ENCODE measurements around the gene INF2.
"Not testable (repeated sequence)": the region's sequence is repeated elsewhere in the genome, so short reads cannot be mapped to it uniquely, and the experiment has no call there.

INF2 gene

DNA sequence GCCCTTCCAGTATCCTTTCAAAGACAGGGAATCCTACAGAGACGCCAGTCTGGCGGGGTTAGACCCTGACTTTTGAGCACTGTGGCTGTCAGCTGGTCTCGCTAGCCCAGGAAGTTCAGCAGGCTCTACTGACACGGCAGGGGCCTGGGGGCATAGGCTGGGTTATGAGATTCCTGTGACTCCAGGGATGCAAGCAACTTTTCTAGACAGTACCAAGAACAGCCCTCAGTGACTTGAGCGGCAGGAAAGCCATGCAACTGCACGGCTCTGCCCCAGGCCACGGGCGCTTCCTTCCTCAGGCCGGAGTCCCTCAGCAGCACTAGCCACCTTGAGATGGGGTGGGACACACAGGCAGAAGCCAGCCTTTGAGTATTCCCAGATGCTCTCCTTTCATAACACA is 58.5 kb downstream of the INF2 start:
- no peak for TF ChIP-seq CTCF (IDR thresholded peaks at IDR 0.05; ENCODE audit: low read depth, low read length)
- in situ Hi-C loops (cut with HindIII; ENCODE audit: low sequenced_read_pairs) = no loop called here
- H3K4me3 ChIP-seq (ENCODE audit: low read depth, low read length) = no peak overlapping the region
- no peak for DNase-seq (ENCODE audit: low read depth, low spot score)

GRCh38 chr14:104749111-104749649 is 59.8 kb downstream of the INF2 start:
- in situ Hi-C loops (cut with HindIII; ENCODE audit: low sequenced_read_pairs) = no loop called here
- no peak for TF ChIP-seq CTCF (IDR thresholded peaks at IDR 0.05; ENCODE audit: low read depth, low read length)
- H3K4me3 ChIP-seq (ENCODE audit: low read depth, low read length) = no peak overlapping the region
- peak; percentile 26 for DNase-seq (ENCODE audit: low read depth, low spot score)

GRCh38 chr14:104750056-104750752 is 60.8 kb downstream of the INF2 start:
- in situ Hi-C loops (cut with HindIII; ENCODE audit: low sequenced_read_pairs) = no loop called here
- no peak for TF ChIP-seq CTCF (IDR thresholded peaks at IDR 0.05; ENCODE audit: low read depth, low read length)
- H3K4me3 ChIP-seq (ENCODE audit: low read depth, low read length) = no peak overlapping the region
- DNase-seq (ENCODE audit: low read depth, low spot score) = peak; percentile 20

DNA sequence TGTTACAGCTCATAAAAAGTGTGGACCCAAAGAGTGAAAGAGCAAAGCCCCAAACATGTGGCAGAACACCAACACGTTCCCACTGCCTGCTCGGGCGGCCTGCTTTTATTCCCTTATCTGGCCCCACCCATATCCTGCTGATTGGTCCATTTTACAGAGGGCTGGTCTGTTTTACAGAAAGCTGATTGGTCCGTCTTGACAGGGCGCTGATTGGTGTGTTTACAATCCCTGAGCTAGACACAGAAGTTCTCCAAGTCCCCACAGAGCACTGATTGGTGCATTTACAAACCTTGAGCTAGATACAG is 61.3 kb downstream of the INF2 start:
- in situ Hi-C loops (cut with HindIII; ENCODE audit: low sequenced_read_pairs); DNase-seq (ENCODE audit: low read depth, low spot score); H3K4me3 ChIP-seq (ENCODE audit: low read depth, low read length): not testable (repeated sequence)

- H3K4me3 ChIP-seq (ENCODE audit: low read depth, low read length) = peak overlapping the region; percentile 90
- no peak for DNase-seq (ENCODE audit: low read depth, low spot score)
- in situ Hi-C loops (cut with HindIII; ENCODE audit: low sequenced_read_pairs) = no loop called here
- TF ChIP-seq CTCF (IDR thresholded peaks at IDR 0.05; ENCODE audit: low read depth, low read length) = no peak
These were observed 62.4 kb downstream of the INF2 start for GRCh38 chr14:104751539-104752422.

DNA sequence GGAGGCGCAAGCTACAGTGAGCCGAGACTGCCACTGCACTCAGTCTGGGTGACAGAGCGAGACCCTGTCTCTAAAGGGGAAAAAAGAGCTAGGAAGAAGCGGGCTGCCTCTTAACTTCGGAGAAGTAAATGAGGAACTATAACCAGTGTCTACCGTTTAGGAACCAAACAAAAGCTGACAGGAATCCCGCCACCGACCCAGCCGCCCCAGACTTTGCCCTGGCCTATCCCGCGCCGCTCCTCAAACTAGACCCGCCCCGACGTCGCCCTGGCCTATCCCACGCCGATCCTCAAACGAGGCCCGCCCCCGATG is 63.0 kb downstream of the INF2 start:
- no peak for TF ChIP-seq CTCF (IDR thresholded peaks at IDR 0.05; ENCODE audit: low read depth, low read length)
- peak overlapping the region; percentile 90 for H3K4me3 ChIP-seq (ENCODE audit: low read depth, low read length)

More for the DNA sequence above, 63.0 kb downstream of the INF2 start:
- no peak for DNase-seq (ENCODE audit: low read depth, low spot score)
- in situ Hi-C loops (cut with HindIII; ENCODE audit: low sequenced_read_pairs) = no loop called here
